Measurements from ENCODE around the gene TMCO6. TPM values are rescaled to one million over a fixed set of nuclear protein-coding genes. Genes with fewer than 3 reads are reported as not detected.
A peak's percentile ranks its signal among the peaks of the same experiment; 100 is the strongest.

Gene TMCO6
- total RNA-seq, 2 experiments from 2014 or later = 20.9 to 21.1 TPM

DNA sequence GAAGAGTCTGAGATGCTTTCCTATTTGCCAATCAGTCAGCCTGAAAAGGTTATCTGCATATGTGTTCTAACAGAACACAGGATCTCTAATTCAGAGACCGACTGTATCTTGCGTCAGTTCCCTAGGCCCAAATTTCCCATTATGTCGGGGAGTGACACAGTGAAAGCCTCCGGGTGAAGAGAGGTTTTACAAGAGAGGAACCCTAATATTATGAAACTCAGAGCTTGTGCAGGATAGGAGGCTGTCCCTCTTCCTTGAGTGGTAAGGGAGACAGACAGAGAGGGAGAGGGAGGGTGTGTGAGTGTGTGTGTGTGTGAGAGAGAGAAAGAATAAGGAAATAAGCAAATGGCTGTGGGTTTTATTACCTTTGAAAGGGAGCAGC is 8.2 kb upstream of the TMCO6 start:
- H3K36me3 Mint-ChIP-seq (ENCODE audit: low read depth) = no peaks in the 10 kb centered on the region
- intact Hi-C loops (cut with DNase I, micrococcal nuclease) = loop anchor here in 1 of 2 experiments (10.0 kb wide), 1 partner anchor 526 kb away; no protein-coding TSS in a partner anchor
- H3K4me3 Mint-ChIP-seq = peak overlapping the region; percentile 72
- no peak overlapping the region for H3K27ac Mint-ChIP-seq
- TF ChIP-seq, protein P1, sequence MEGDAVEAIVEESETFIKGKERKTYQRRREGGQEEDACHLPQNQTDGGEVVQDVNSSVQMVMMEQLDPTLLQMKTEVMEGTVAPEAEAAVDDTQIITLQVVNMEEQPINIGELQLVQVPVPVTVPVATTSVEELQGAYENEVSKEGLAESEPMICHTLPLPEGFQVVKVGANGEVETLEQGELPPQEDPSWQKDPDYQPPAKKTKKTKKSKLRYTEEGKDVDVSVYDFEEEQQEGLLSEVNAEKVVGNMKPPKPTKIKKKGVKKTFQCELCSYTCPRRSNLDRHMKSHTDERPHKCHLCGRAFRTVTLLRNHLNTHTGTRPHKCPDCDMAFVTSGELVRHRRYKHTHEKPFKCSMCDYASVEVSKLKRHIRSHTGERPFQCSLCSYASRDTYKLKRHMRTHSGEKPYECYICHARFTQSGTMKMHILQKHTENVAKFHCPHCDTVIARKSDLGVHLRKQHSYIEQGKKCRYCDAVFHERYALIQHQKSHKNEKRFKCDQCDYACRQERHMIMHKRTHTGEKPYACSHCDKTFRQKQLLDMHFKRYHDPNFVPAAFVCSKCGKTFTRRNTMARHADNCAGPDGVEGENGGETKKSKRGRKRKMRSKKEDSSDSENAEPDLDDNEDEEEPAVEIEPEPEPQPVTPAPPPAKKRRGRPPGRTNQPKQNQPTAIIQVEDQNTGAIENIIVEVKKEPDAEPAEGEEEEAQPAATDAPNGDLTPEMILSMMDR (IDR thresholded peaks at IDR 0.05) = no peak
- no peaks in the 10 kb centered on the region for H3K9me3 Mint-ChIP-seq
- DNase-seq (peak in 2 of 14 experiments; percentile 46 to 57), ATAC-seq (ENCODE audit: poor library complexity) (no peak)
- Histone ChIP-seq H3K4me3 (ENCODE audit: low read length) (peak overlapping the region; percentile 72), H3K9me3 (ENCODE audit: control insufficient read depth in 1 of 2, insufficient read depth in 1 of 2, low read length in 2 of 2) (peaks cover 0 to 3% of the 10 kb centered on the region in 2 experiments), H3K27me3 (ENCODE audit: control insufficient read depth in 1 of 2, insufficient read depth in 2 of 2, low read length in 2 of 2) (no peaks in the 10 kb centered on the region), H3K27ac (ENCODE audit: low read depth in 1 of 2, low read length in 2 of 2) (no peak overlapping the region), H3K36me3 (ENCODE audit: insufficient read depth, low read length) (no peaks in the 10 kb centered on the region), H3K4me1 (ENCODE audit: insufficient read depth, low read length) (peaks cover 23% of the 10 kb centered on the region)
- peaks cover 24% of the 10 kb centered on the region for H3K4me1 Mint-ChIP-seq (ENCODE audit: low read depth)
- no peaks in the 10 kb centered on the region for H3K27me3 Mint-ChIP-seq
- ChIA-PET CTCF (interaction anchor here (1.5 to 1.9 kb wide), 2 partner anchors 13 to 17 kb away, joined by 3 to 5 read pairs; partner anchors contain the start of genes IK and NDUFA2), POLR2A (interaction anchor here (1.6 to 2.7 kb wide), 3 partner anchors 16 to 84 kb away, joined by 4 to 34 read pairs (median 7); partner anchors contain the start of genes EIF4EBP3, IK and NDUFA2)

DNA sequence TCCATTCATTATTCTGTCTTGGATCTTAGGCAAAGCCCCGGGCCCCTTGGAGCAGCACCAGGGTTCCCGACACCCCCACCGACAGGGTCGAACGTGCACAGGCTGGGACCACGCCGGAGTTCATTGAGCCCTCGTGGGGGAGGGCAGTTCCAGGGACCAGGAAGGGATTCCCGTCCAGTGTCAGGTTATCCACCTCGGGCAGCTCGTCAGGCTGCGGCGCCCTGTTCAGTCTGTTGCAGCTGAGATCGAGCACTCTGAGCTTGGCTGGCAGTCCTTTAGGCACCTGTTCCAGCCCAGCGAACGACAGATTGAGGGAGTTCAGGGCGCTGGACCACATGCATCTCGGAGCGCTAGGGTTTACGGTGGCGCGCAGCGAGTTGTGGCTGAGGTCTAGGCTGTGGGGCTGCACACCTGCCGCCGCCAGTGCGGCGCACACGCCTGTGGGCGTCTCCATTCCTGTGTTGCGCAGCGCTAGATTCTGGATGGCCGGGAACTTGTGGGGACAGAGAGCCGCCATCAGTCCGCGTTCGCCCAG is 7.4 kb upstream of the TMCO6 start:
- peak overlapping the region; percentile 72 for H3K4me3 ChIP-seq (ENCODE audit: low read length)
- H3K9me3 Mint-ChIP-seq = no peaks in the 10 kb centered on the region
- no peaks in the 10 kb centered on the region for H3K27me3 ChIP-seq (ENCODE audit: control insufficient read depth in 1 of 2, insufficient read depth in 2 of 2, low read length in 2 of 2)
- H3K36me3 Mint-ChIP-seq (ENCODE audit: low read depth) = no peaks in the 10 kb centered on the region
- H3K4me1 Mint-ChIP-seq (ENCODE audit: low read depth) = peaks cover 24% of the 10 kb centered on the region
- peak overlapping the region; percentile 91 for H3K4me3 Mint-ChIP-seq
- TF ChIP-seq, protein P1 (IDR thresholded peaks at IDR 0.05) = no peak
- peak overlapping the region; percentile 79 for H3K27ac Mint-ChIP-seq
- peaks cover 23% of the 10 kb centered on the region for H3K4me1 ChIP-seq (ENCODE audit: insufficient read depth, low read length)
- peaks cover 0 to 3% of the 10 kb centered on the region in 2 experiments for H3K9me3 ChIP-seq (ENCODE audit: control insufficient read depth in 1 of 2, insufficient read depth in 1 of 2, low read length in 2 of 2)
- POLR2A ChIA-PET = interaction anchor here (1.2 to 2.7 kb wide), 11 partner anchors 11 to 285 kb away, joined by 4 to 45 read pairs (median 5); partner anchors contain the start of genes ANKHD1, APBB3, EIF4EBP3 and HARS1
- CTCF ChIA-PET = interaction anchor here (1.0 to 1.9 kb wide), 2 partner anchors 16 to 78 kb away, joined by 3 to 5 read pairs; partner anchors contain the start of genes IK and NDUFA2
- no peaks in the 10 kb centered on the region for H3K36me3 ChIP-seq (ENCODE audit: insufficient read depth, low read length)
- H3K27ac ChIP-seq (ENCODE audit: low read depth in 1 of 2, low read length in 2 of 2) = no peak overlapping the region
- peak; percentile 78 for ATAC-seq (ENCODE audit: poor library complexity)
- no peaks in the 10 kb centered on the region for H3K27me3 Mint-ChIP-seq
- DNase-seq = peak in 13 of 14 experiments; percentile 14 to 70 (median 31)
- intact Hi-C loops (cut with DNase I, micrococcal nuclease) = loop anchor here in 1 of 2 experiments (2.0 to 10.0 kb wide), 2 partner anchors 259 to 527 kb away; no protein-coding TSS in a partner anchor

DNA sequence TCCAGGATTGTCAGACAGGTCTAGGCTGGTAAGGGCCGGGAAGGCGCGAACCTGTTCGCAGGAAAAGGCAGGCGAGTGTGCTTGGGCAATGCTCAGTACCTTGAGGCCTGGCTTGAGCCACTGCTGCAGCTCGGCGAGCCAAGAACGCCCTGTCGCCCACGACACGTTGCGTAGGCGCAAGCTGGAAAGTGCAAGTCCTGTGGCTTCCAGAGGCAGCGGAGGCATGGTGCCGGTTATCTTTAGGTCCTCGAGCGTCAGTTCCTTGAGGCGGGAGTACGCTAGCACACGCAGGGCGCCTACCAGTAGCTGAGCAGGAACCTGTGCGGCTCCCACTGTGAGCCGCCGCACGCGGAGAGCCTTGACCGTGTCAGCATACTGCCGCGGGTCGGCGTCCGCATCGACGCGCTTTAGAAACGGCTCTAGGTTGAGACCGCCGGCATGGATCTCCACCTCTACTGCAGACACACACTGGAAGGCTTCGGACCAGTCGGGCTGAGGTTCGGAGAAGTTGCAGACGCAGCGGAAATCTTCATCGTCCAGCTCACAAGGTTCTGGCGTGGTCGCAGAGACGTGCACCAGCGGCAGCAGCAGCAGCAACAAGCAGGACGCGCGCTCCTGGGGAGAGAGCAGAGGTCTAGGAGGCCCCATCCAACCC is 6.8 kb upstream of the TMCO6 start:
- Mint-ChIP-seq H3K27ac (peak overlapping the region; percentile 79), H3K4me1 (ENCODE audit: low read depth) (peaks cover 24% of the 10 kb centered on the region)
- ATAC-seq (ENCODE audit: poor library complexity) = peak; percentile 79

More for the DNA sequence above, 6.8 kb upstream of the TMCO6 start:
- intact Hi-C loops (cut with DNase I, micrococcal nuclease) = loop anchor here in 1 of 2 experiments (2.0 to 10.0 kb wide), 2 partner anchors 260 to 528 kb away; no protein-coding TSS in a partner anchor
- ChIA-PET CTCF (interaction anchor here (1.0 to 1.9 kb wide), 3 partner anchors 15 to 85 kb away, joined by 3 to 5 read pairs (median 4); partner anchors contain the start of genes EIF4EBP3, IK and NDUFA2), POLR2A (interaction anchor here (1.0 to 2.7 kb wide), 16 partner anchors 10 to 286 kb away, joined by 3 to 45 read pairs (median 4); partner anchors contain the start of genes ANKHD1, APBB3, EIF4EBP3 and HARS1)
- H3K27me3 ChIP-seq (ENCODE audit: control insufficient read depth in 1 of 2, insufficient read depth in 2 of 2, low read length in 2 of 2) = no peaks in the 10 kb centered on the region
- Mint-ChIP-seq H3K36me3 (ENCODE audit: low read depth) (no peaks in the 10 kb centered on the region), H3K9me3 (no peaks in the 10 kb centered on the region), H3K27me3 (no peaks in the 10 kb centered on the region), H3K4me3 (peak overlapping the region; percentile 91)
- H3K4me1 ChIP-seq (ENCODE audit: insufficient read depth, low read length) = peaks cover 23% of the 10 kb centered on the region
- H3K27ac ChIP-seq (ENCODE audit: low read depth in 1 of 2, low read length in 2 of 2) = no peak overlapping the region
- peaks cover 0 to 3% of the 10 kb centered on the region in 2 experiments for H3K9me3 ChIP-seq (ENCODE audit: control insufficient read depth in 1 of 2, insufficient read depth in 1 of 2, low read length in 2 of 2)
- peak overlapping the region; percentile 72 for H3K4me3 ChIP-seq (ENCODE audit: low read length)
- DNase-seq = peak; percentile 25 to 80 (median 47)
- TF ChIP-seq, protein P1 (IDR thresholded peaks at IDR 0.05) = no peak
- no peaks in the 10 kb centered on the region for H3K36me3 ChIP-seq (ENCODE audit: insufficient read depth, low read length)
